Activated CD8-positive, alpha-beta T cell treated with anti-CD3 and anti-CD28 coated beads for 36 hours (primary cell): ENCODE data around the gene AGXT2. TPM values are rescaled to one million over a fixed set of nuclear protein-coding genes. Genes with fewer than 3 reads are reported as not detected.

Source experiments
- ATAC-seq: fragments of 200-7000 bp; cut with Tn5 transposase; one replicate; pipeline ENCODE4 v1.10.0; 2021; ENCODE audit warnings: mild to moderate bottlenecking, moderate library complexity
- CTCF ChIA-PET: fragments of 350-600 bp; sonication (Branson Sonifier 250); formaldehyde crosslinking; loops from one replicate; lab custom pipeline; 2021; ENCODE audit warnings: antibody characterized with exemption; lab: Charles Lee
- POLR2A ChIA-PET: fragments of 350-600 bp; sonication (Branson Sonifier 250); formaldehyde crosslinking; loops from one replicate; lab custom pipeline; 2021; ENCODE audit warnings: antibody characterized with exemption; lab: Charles Lee
- DNase-seq: peaks from one replicate; pipeline ENCODE4 v3.0.0-alpha.2; 2020
- H3K27ac Mint-ChIP-seq: one replicate; pipeline ENCODE4 v1.8.0; 2021; ENCODE audit warnings: mild to moderate bottlenecking, mixed read lengths
- H3K27me3 Mint-ChIP-seq: one replicate; pipeline ENCODE4 v1.8.0; 2021; ENCODE audit warnings: mixed read lengths
- H3K36me3 Mint-ChIP-seq: one replicate; pipeline ENCODE4 v1.8.0; 2021; ENCODE audit warnings: low read depth, mixed read lengths
- H3K4me1 Mint-ChIP-seq: one replicate; pipeline ENCODE4 v1.8.0; 2021; ENCODE audit warnings: low read depth, mixed read lengths
- H3K4me3 Mint-ChIP-seq: one replicate; pipeline ENCODE4 v1.8.0; 2021; ENCODE audit warnings: mild to moderate bottlenecking, moderate library complexity, mixed read lengths
- H3K9me3 Mint-ChIP-seq: one replicate; pipeline ENCODE4 v1.8.0; 2021; ENCODE audit warnings: mixed read lengths
- CTCF ChIP-seq: fragments of 200-600 bp; IDR thresholded peaks from one replicate; pipeline ENCODE4 v1.8.0; 2022; ENCODE audit warnings: antibody characterized with exemption, mild to moderate bottlenecking
- intact Hi-C: fragments of 100-400 bp; cut with micrococcal nuclease; formaldehyde crosslinking; loops from one replicate; pipeline ENCODE4 v1.10.0; 2022
- total RNA-seq, 2 experiments: library from RNA; stranded (reverse); gene quantifications; one replicate each; pipeline ENCODE4 v1.2.3, GENCODE V29; 2021

The AGXT2 gene
- total RNA-seq, 2 experiments from 2014 or later = not detected

- peaks cover 10% of the 10 kb centered on the region for H3K4me1 Mint-ChIP-seq
- DNase-seq (no peak), ATAC-seq (no peak)
- ChIA-PET POLR2A (no interaction called here), CTCF (no interaction called here)
- H3K4me3 Mint-ChIP-seq = no peak overlapping the region
- no peaks in the 10 kb centered on the region for H3K36me3 Mint-ChIP-seq
- no peak overlapping the region for H3K27ac Mint-ChIP-seq
- no peaks in the 10 kb centered on the region for H3K9me3 Mint-ChIP-seq
- no peak for TF ChIP-seq CTCF
- peaks cover 32% of the 10 kb centered on the region for H3K27me3 Mint-ChIP-seq
- intact Hi-C loops = no loop called here
Measured at GRCh38 chr5:35059251-35059650, 11.5 kb upstream of the AGXT2 start.

- DNase-seq (no peak), ATAC-seq (peak; percentile 64)
- no peak for TF ChIP-seq CTCF
- Mint-ChIP-seq H3K36me3 (no peaks in the 10 kb centered on the region), H3K27me3 (peaks cover 29% of the 10 kb centered on the region), H3K4me1 (peaks cover 10% of the 10 kb centered on the region), H3K4me3 (no peak overlapping the region), H3K27ac (no peak overlapping the region), H3K9me3 (no peaks in the 10 kb centered on the region)
- intact Hi-C loops = no loop called here
- ChIA-PET POLR2A (no interaction called here), CTCF (no interaction called here)
Measured at GRCh38 chr5:35058374-35058788, 10.6 kb upstream of the AGXT2 start.

- no peak overlapping the region for H3K4me3 Mint-ChIP-seq
- H3K27ac Mint-ChIP-seq = no peak overlapping the region
- H3K9me3 Mint-ChIP-seq = no peaks in the 10 kb centered on the region
- no peaks in the 10 kb centered on the region for H3K36me3 Mint-ChIP-seq
- ATAC-seq = no peak
- ChIA-PET POLR2A (no interaction called here), CTCF (no interaction called here)
- no peak for DNase-seq
- no peak for TF ChIP-seq CTCF
- intact Hi-C loops = no loop called here
- H3K4me1 Mint-ChIP-seq = peaks cover 10% of the 10 kb centered on the region
- peaks cover 32% of the 10 kb centered on the region for H3K27me3 Mint-ChIP-seq
Measured at GRCh38 chr5:35056686-35057085, 8.9 kb upstream of the AGXT2 start.

GRCh38 chr5:35052838-35053237, 5.1 kb upstream of the AGXT2 start:
- intact Hi-C loops = no loop called here
- ATAC-seq (no peak), DNase-seq (no peak)
- ChIA-PET CTCF (no interaction called here), POLR2A (no interaction called here)
- TF ChIP-seq CTCF = no peak
- no peak overlapping the region for H3K4me3 Mint-ChIP-seq
- peaks cover 27% of the 10 kb centered on the region for H3K27me3 Mint-ChIP-seq
- no peaks in the 10 kb centered on the region for H3K36me3 Mint-ChIP-seq
- H3K9me3 Mint-ChIP-seq = no peaks in the 10 kb centered on the region
- peaks cover 2% of the 10 kb centered on the region for H3K4me1 Mint-ChIP-seq
- H3K27ac Mint-ChIP-seq = no peak overlapping the region

GRCh38 chr5:35050541-35051126, 2.9 kb upstream of the AGXT2 start:
- ChIA-PET CTCF (interaction anchor here (0.8 kb wide), 1 partner anchor 47 kb away, joined by 3 read pairs; no protein-coding TSS in a partner anchor), POLR2A (no interaction called here)
- DNase-seq = no peak
- H3K27me3 Mint-ChIP-seq = peaks cover 21% of the 10 kb centered on the region
- no peak for TF ChIP-seq CTCF
- no peaks in the 10 kb centered on the region for H3K9me3 Mint-ChIP-seq
- no peak overlapping the region for H3K4me3 Mint-ChIP-seq
- H3K27ac Mint-ChIP-seq = no peak overlapping the region
- intact Hi-C loops = no loop called here
- no peaks in the 10 kb centered on the region for H3K36me3 Mint-ChIP-seq
- H3K4me1 Mint-ChIP-seq = no peaks in the 10 kb centered on the region
- ATAC-seq = no peak
